HG02763 (cell line): Measurements from ENCODE around the gene CREB1.

ENCODE experiments used
- ATAC-seq: cut with Tn5 transposase; IDR thresholded peaks from one replicate; pipeline ENCODE4 v1.9.1; 2021; ENCODE audit warnings: mild to moderate bottlenecking, moderate library complexity; ENCODE audit not compliant: unreplicated experiment

CREB1 gene

GRCh38 chr2:207503234-207503633, 26.5 kb upstream of the CREB1 start:
- ATAC-seq: peak; percentile 49

- no peak for ATAC-seq
These were observed 25.1 kb upstream of the CREB1 start for GRCh38 chr2:207504513-207505170.

GRCh38 chr2:207505171-207505570, 24.6 kb upstream of the CREB1 start:
- peak; percentile 36 for ATAC-seq

GRCh38 chr2:207505728-207506127, 24.0 kb upstream of the CREB1 start:
- ATAC-seq: no peak

GRCh38 chr2:207506426-207506825, 23.3 kb upstream of the CREB1 start:
- no peak for ATAC-seq

- ATAC-seq: no peak
These were observed 19.6 kb upstream of the CREB1 start for GRCh38 chr2:207510148-207510547.

GRCh38 chr2:207511851-207512250, 17.9 kb upstream of the CREB1 start:
- no peak for ATAC-seq

- no peak for ATAC-seq
These were observed 17.4 kb upstream of the CREB1 start for GRCh38 chr2:207512356-207512755.

GRCh38 chr2:207513551-207514257, 16.1 kb upstream of the CREB1 start:
- ATAC-seq: no peak

- no peak for ATAC-seq
These were observed 15.3 kb upstream of the CREB1 start for GRCh38 chr2:207514451-207514850.

GRCh38 chr2:207515671-207516070, 14.1 kb upstream of the CREB1 start:
- no peak for ATAC-seq

- ATAC-seq: no peak
These were observed 13.6 kb upstream of the CREB1 start for GRCh38 chr2:207516206-207516605.

- ATAC-seq: no peak
These were observed 6.8 kb upstream of the CREB1 start for GRCh38 chr2:207523005-207523404.

GRCh38 chr2:207525296-207525695, 4.5 kb upstream of the CREB1 start:
- ATAC-seq: no peak

GRCh38 chr2:207528980-207529329, 807 bp upstream of the CREB1 start:
- peak; percentile 3 for ATAC-seq

GRCh38 chr2:207530160-207531031, 634 bp downstream of the CREB1 start:
- peak; percentile 9 for ATAC-seq

- ATAC-seq: no peak
These were observed 1.5 kb downstream of the CREB1 start for GRCh38 chr2:207531032-207531952.

GRCh38 chr2:207532676-207533075, 2.9 kb downstream of the CREB1 start:
- ATAC-seq: no peak

GRCh38 chr2:207533461-207534008, 3.8 kb downstream of the CREB1 start:
- no peak for ATAC-seq

- no peak for ATAC-seq
These were observed 4.7 kb downstream of the CREB1 start for GRCh38 chr2:207534417-207534816.
